ENCODE data around the gene ZNF516.

DNA sequence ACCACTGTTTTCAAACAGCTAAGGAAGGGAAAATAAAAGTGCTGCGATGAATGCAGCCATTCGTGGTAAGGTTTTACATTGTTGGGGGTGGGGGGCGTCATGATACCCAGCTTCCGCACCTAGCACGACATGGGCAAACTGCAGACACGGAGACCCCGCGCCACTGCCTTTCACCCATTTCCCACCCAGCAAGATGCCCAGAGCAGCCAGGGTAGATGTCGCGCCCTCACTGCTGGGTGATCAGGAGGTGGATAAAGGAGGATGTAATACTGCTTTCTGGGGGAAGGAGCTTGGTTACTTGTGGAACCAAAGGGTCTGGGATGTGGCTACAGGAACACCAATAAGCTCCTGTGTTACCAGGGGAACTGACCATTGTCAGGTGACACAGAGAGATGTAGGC is 138.4 kb downstream of the ZNF516 start:
- TF ChIP-seq MAX (IDR thresholded peaks at IDR 0.05; ENCODE audit: low read depth, low read length) = no peak
- no peak for TF ChIP-seq CTCF (IDR thresholded peaks at IDR 0.05 in 2 of 3, conservative IDR thresholded peaks at IDR 0.05 in 1 of 3; ENCODE audit: control insufficient read depth in 2 of 3, extremely low read depth in 1 of 3, insufficient read depth in 1 of 3, low read depth in 3 of 3, low read length in 3 of 3)
- TF ChIP-seq EP300 (IDR thresholded peaks at IDR 0.05; ENCODE audit: borderline replicate concordance in 1 of 2, control insufficient read depth in 1 of 2, low read depth in 2 of 2, low read length in 2 of 2) = no peak
- TF ChIP-seq REST (IDR thresholded peaks at IDR 0.05; ENCODE audit: low read depth, low read length) = no peak
- TF ChIP-seq SUPT20H (IDR thresholded peaks at IDR 0.05; ENCODE audit: borderline replicate concordance, control insufficient read depth, low read depth, low read length) = no peak
- TF ChIP-seq BRCA1 (IDR thresholded peaks at IDR 0.05; ENCODE audit: low read depth, low read length) = no peak
- TF ChIP-seq ZNF274 (IDR thresholded peaks at IDR 0.05; ENCODE audit: insufficient read depth, insufficient read length) = no peak
- no peak for TF ChIP-seq SPI1 (IDR thresholded peaks at IDR 0.05; ENCODE audit: borderline replicate concordance, insufficient read depth, low read depth, low read length)
- TF ChIP-seq, protein P1, sequence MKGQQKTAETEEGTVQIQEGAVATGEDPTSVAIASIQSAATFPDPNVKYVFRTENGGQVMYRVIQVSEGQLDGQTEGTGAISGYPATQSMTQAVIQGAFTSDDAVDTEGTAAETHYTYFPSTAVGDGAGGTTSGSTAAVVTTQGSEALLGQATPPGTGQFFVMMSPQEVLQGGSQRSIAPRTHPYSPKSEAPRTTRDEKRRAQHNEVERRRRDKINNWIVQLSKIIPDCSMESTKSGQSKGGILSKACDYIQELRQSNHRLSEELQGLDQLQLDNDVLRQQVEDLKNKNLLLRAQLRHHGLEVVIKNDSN (IDR thresholded peaks at IDR 0.05; ENCODE audit: borderline replicate concordance, extremely low read length, insufficient read depth, low read depth, low read length) = no peak

Measured in GM12878 (cell line).